Activated CD8-positive, alpha-beta memory T cell treated with anti-CD3 and anti-CD28 coated beads, Interleukin-2, amount 10 ng/mL, durations not matched to agents 7 days and 5 days (primary cell): ENCODE results near the gene ETNK1. TPM values are rescaled to one million over a fixed set of nuclear protein-coding genes. Genes with fewer than 3 reads are reported as not detected.

Experiments
- ATAC-seq: fragments of 150-1000 bp; cut with Tn5 transposase; one replicate; pipeline ENCODE4 v1.10.0; 2021; ENCODE audit warnings: moderate library complexity
- CTCF ChIA-PET: fragments of 350-600 bp; sonication (Branson Sonifier 250); formaldehyde crosslinking; loops from one replicate; lab custom pipeline; 2021; ENCODE audit warnings: antibody characterized with exemption; lab: Charles Lee
- DNase-seq: peaks from one replicate; pipeline ENCODE4 v3.0.0-alpha.2; 2020
- H3K27ac Mint-ChIP-seq: one replicate; pipeline ENCODE4 v1.8.0; 2021; ENCODE audit warnings: mild to moderate bottlenecking, mixed read lengths
- H3K27me3 Mint-ChIP-seq: one replicate; pipeline ENCODE4 v1.8.0; 2021; ENCODE audit warnings: mixed read lengths
- H3K36me3 Mint-ChIP-seq: one replicate; pipeline ENCODE4 v1.8.0; 2021; ENCODE audit warnings: mild to moderate bottlenecking, mixed read lengths
- H3K4me1 Mint-ChIP-seq: one replicate; pipeline ENCODE4 v1.8.0; 2021; ENCODE audit warnings: mixed read lengths
- H3K4me3 Mint-ChIP-seq: one replicate; pipeline ENCODE4 v1.8.0; 2021; ENCODE audit warnings: mild to moderate bottlenecking, moderate library complexity, mixed read lengths
- H3K9me3 Mint-ChIP-seq: one replicate; pipeline ENCODE4 v1.8.0; 2022; ENCODE audit warnings: low read depth, mixed read lengths
- total RNA-seq, 2 experiments: library from RNA; stranded (reverse); gene quantifications; one replicate each; pipeline ENCODE4 v1.2.3, GENCODE V29; 2021

Gene ETNK1
- total RNA-seq, 2 experiments from 2014 or later, result 77.7 to 83.1 TPM

DNA sequence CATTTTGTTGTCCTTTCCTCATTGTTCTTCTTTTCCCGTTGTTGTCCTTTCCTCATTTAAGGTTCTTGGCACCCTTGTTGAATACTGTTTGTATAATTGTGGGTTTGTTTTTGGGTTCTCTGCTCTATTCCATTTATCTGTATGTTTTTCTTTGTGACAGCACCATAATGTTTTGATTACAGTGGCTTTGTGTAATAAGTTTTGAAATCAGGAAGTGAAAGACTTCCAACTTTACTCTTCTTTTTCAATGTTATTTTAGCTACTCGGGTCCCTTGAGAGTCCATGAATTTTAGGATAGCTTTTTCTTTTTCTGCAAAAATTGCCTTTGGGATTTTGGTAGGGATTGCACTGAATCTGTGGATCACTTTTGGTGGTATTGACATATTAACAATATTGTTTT lies 28.1 kb downstream of the ETNK1 start:
- no peaks in the 10 kb centered on the region for H3K27me3 Mint-ChIP-seq
- ATAC-seq (no peak), DNase-seq (no peak)
- CTCF ChIA-PET, result no interaction called here
- H3K4me1 Mint-ChIP-seq, result peaks cover 13% of the 10 kb centered on the region
- H3K9me3 Mint-ChIP-seq, result no peaks in the 10 kb centered on the region
- no peak overlapping the region for H3K4me3 Mint-ChIP-seq
- peaks cover 42% of the 10 kb centered on the region for H3K36me3 Mint-ChIP-seq
- no peak overlapping the region for H3K27ac Mint-ChIP-seq

DNA sequence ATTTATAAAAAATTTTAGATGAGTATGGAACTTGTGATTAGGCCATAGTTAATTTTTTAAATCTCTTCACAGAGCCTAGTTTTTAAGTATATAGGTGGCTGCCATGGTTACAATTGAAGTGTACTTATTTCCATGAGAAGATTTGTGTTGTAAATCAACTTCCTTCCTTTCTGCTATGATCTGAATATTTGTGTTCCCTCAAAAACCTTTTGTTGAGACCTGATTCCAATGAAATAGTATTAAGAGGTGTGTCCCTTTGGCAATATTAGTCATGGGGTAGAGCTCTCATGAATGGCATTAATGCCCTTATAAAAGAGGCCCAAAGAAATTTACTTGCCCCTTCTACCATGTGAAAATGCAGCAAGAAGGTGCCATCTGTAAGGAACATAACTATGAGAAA lies 28.8 kb downstream of the ETNK1 start:
- ATAC-seq, result no peak
- peaks cover 15% of the 10 kb centered on the region for H3K4me1 Mint-ChIP-seq
- no peak for DNase-seq
- H3K27ac Mint-ChIP-seq, result no peak overlapping the region
- CTCF ChIA-PET, result no interaction called here
- no peaks in the 10 kb centered on the region for H3K27me3 Mint-ChIP-seq
- no peaks in the 10 kb centered on the region for H3K9me3 Mint-ChIP-seq
- H3K4me3 Mint-ChIP-seq, result no peak overlapping the region
- H3K36me3 Mint-ChIP-seq, result peaks cover 45% of the 10 kb centered on the region

DNA sequence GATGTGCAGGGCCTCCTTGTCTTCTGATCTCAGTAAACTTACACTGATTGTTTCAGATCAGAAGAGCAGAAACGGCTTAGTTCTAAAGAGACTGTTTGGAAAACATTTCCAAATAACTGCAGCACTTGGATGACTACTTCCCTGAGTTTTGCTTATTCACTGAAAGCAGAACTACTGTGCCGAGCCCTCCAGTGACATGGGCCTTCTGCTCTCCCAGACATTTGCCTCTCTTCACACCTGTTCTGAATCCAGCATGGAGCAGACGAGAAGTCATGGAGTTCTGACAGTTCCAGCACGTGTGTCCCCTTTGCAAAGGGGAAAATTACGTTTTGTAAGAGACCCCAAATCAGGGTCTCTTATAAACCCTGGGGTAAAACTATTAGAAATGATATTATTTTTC lies 31.4 kb downstream of the ETNK1 start:
- Mint-ChIP-seq H3K27ac (no peak overlapping the region), H3K4me3 (no peak overlapping the region), H3K36me3 (peaks cover 42% of the 10 kb centered on the region), H3K9me3 (no peaks in the 10 kb centered on the region), H3K4me1 (peaks cover 15% of the 10 kb centered on the region), H3K27me3 (no peaks in the 10 kb centered on the region)
- DNase-seq (no peak), ATAC-seq (no peak)
- CTCF ChIA-PET, result interaction anchor here (1.8 kb wide), 1 partner anchor 14 kb away, joined by 6 read pairs; no protein-coding TSS in a partner anchor

DNA sequence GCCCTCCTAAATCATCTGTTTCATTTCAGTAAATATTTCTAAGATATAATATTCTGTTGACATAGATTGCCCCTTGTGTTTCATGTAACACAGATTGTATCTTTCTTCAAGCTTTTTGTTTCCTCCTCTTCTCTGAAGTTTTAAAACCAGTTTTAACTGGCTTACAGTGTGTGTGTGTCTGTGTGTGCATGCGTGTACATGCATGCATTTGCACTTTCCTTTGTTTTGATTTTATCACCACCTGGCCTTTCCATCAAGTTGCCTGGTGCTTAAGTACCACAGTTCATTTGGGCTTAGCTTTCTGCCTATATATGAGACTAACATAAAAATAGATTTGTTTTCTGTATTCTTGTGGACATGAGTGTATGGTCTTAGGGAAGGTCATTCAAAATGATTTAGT lies 31.9 kb downstream of the ETNK1 start:
- peaks cover 15% of the 10 kb centered on the region for H3K4me1 Mint-ChIP-seq
- H3K9me3 Mint-ChIP-seq, result no peaks in the 10 kb centered on the region
- ATAC-seq, result no peak
- CTCF ChIA-PET, result interaction anchor here (1.8 kb wide), 1 partner anchor 14 kb away, joined by 6 read pairs; no protein-coding TSS in a partner anchor
- peaks cover 41% of the 10 kb centered on the region for H3K36me3 Mint-ChIP-seq
- DNase-seq, result no peak
- no peaks in the 10 kb centered on the region for H3K27me3 Mint-ChIP-seq
- H3K27ac Mint-ChIP-seq, result no peak overlapping the region
- no peak overlapping the region for H3K4me3 Mint-ChIP-seq

DNA sequence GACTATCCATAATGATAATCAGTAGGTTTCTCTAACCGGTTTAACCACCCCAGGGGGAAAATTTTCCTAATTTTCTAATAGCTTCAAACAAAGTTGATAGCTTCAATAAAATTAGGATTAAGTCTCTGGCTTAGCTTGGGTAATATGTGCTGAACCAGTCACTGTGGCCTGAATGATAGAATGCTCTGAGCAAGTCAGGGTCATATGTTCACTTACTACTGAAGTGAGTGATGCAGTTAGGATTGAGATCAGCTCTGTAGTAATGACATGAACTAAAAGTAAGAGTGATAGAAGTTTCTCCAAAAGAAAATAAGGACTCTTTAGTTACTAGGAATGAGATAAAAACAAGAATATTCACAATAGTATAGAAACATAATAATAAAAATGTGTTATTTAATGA lies 32.6 kb downstream of the ETNK1 start:
- no peaks in the 10 kb centered on the region for H3K9me3 Mint-ChIP-seq
- H3K27me3 Mint-ChIP-seq, result no peaks in the 10 kb centered on the region
- peaks cover 37% of the 10 kb centered on the region for H3K36me3 Mint-ChIP-seq
- DNase-seq (no peak), ATAC-seq (no peak)
- no peak overlapping the region for H3K4me3 Mint-ChIP-seq
- CTCF ChIA-PET, result interaction anchor here (1.8 kb wide), 1 partner anchor 13 kb away, joined by 6 read pairs; no protein-coding TSS in a partner anchor
- peaks cover 15% of the 10 kb centered on the region for H3K4me1 Mint-ChIP-seq
- no peak overlapping the region for H3K27ac Mint-ChIP-seq

DNA sequence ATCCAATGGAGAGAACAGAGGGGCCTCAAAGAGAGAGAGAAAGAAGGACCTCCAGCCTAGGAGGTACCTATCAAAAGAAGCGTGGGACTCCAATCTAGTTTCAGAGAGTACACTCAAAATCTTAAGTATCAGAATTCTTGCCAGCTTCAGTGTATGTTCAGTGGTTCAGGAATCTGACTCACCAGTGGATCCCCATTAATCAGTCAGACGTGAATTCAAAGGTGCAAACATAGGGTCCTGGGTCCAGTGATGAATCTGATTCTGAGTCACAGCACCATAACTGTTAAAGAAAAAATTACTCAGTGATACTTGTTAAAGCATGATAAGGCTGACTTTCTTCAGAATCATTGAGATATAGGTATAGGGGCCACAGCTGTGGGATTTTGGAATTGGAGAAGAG lies 33.2 kb downstream of the ETNK1 start:
- no peak for DNase-seq
- ATAC-seq, result no peak
- CTCF ChIA-PET, result no interaction called here
- Mint-ChIP-seq H3K4me1 (peaks cover 13% of the 10 kb centered on the region), H3K27me3 (no peaks in the 10 kb centered on the region), H3K4me3 (no peak overlapping the region), H3K27ac (no peak overlapping the region), H3K36me3 (peaks cover 32% of the 10 kb centered on the region), H3K9me3 (no peaks in the 10 kb centered on the region)

DNA sequence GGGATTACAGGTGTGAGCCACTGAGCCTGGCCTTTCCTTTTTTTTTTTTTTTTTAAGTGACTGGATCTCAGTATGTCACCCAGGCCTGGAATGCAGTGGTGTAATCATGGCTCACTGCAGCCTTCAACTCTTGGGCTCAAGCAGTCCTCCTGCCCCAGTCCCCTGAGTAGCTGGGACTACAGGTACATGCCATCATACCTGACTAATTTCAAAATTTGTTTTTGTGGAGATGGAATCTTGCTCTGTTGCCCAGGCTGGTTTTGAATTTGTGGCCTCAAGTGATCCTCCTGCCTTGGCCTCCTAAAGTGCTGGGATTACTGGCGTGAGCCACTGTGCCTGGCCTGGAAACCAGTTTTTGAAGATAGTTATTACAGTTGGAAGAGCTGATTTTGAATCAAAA lies 37.4 kb downstream of the ETNK1 start:
- ATAC-seq (no peak), DNase-seq (no peak)
- CTCF ChIA-PET, result no interaction called here
- Mint-ChIP-seq H3K4me3 (no peak overlapping the region), H3K36me3 (peaks cover 35% of the 10 kb centered on the region), H3K4me1 (peaks cover 11% of the 10 kb centered on the region), H3K27ac (no peak overlapping the region), H3K27me3 (no peaks in the 10 kb centered on the region), H3K9me3 (no peaks in the 10 kb centered on the region)

DNA sequence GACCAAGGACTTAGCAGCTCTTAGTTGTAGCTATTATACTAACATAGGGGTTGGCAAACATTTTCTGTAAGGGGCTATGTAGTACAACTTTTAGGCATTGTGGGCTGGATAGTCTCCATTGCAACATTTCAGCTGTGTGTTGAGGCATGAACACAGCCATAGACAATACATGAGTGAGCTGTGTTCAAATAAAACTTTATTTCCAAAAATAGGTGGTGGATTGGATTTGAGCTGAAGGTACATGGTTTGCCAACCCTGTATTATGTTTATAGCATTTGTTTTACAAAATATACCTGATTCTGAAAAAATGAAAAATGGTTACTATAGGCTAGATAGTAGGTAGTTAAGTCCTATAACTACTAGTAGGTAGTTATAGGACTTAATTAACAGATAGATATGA lies 40.5 kb downstream of the ETNK1 start:
- H3K36me3 Mint-ChIP-seq, result peaks cover 19% of the 10 kb centered on the region
- ATAC-seq (no peak), DNase-seq (no peak)
- H3K27ac Mint-ChIP-seq, result no peak overlapping the region
- CTCF ChIA-PET, result interaction anchor here (1.2 kb wide), 1 partner anchor 133 kb away, joined by 3 read pairs; no protein-coding TSS in a partner anchor
- H3K27me3 Mint-ChIP-seq, result no peaks in the 10 kb centered on the region
- H3K9me3 Mint-ChIP-seq, result no peaks in the 10 kb centered on the region
- H3K4me3 Mint-ChIP-seq, result no peak overlapping the region
- peaks cover 6% of the 10 kb centered on the region for H3K4me1 Mint-ChIP-seq

DNA sequence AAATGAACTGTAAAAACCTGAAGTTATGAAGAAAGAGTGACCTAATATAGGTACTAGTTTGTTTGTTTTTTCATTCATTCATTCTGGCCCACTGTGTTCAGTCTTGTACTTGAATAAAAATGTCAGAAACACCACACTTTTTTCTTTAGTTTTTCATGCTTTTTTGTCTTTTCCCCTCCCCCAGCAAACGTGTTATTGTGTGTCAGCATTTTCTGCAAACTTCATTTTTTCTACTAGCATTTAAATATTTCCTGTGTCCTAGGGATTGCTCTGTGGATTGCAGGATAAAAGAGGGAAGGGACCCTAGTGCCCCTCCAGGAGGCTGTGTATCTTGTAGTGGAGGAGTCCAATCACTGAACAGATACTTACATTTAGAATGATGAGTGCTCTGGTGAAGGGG lies 42.2 kb downstream of the ETNK1 start:
- Mint-ChIP-seq H3K27ac (no peak overlapping the region), H3K27me3 (no peaks in the 10 kb centered on the region), H3K36me3 (peaks cover 16% of the 10 kb centered on the region), H3K9me3 (no peaks in the 10 kb centered on the region), H3K4me1 (peaks cover 6% of the 10 kb centered on the region), H3K4me3 (no peak overlapping the region)
- ATAC-seq, result no peak
- no peak for DNase-seq
- CTCF ChIA-PET, result no interaction called here

DNA sequence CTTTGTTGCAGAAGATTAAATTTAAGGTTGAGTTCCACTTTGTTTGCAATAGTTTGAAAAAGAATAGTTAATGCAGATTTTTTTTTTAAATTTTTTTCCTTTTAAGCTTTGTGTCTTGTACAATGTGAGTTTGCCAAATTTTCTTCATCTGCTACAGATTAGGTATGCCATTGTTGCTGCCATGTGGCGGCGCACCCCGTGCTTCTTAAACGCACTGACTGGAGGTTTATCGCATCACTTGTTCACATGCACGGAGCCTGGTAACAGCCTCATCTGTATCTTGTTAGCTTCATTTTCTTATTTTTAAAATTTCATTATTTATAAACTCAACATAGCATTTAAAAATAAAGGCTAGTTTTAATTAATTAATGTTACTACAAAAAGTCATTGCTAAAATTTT lies 43.5 kb downstream of the ETNK1 start:
- CTCF ChIA-PET, result no interaction called here
- H3K4me3 Mint-ChIP-seq, result no peak overlapping the region
- peaks cover 21% of the 10 kb centered on the region for H3K36me3 Mint-ChIP-seq
- DNase-seq, result no peak
- peaks cover 6% of the 10 kb centered on the region for H3K4me1 Mint-ChIP-seq
- H3K27ac Mint-ChIP-seq, result no peak overlapping the region
- no peak for ATAC-seq
- H3K9me3 Mint-ChIP-seq, result no peaks in the 10 kb centered on the region
- H3K27me3 Mint-ChIP-seq, result no peaks in the 10 kb centered on the region

DNA sequence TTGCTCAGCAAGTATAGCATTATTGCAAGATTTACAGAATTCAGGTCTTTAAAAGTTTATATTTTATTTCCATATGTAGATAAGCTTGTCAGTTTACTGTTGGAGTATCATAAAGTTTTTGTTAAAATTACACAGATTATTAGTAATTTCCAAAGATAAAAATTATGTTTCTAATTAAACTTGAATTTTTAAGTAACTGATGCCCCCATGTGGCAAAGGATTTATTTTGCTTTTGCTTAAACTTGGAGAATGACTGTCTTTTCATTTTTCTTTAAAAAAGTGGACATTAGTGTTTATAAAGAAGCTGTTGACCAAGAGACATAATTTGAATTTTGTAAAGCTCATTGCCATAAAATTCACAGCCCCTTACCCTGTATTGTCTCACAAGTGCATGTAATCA lies 45.8 kb downstream of the ETNK1 start:
- H3K36me3 Mint-ChIP-seq, result peaks cover 29% of the 10 kb centered on the region
- ATAC-seq, result no peak

DNA sequence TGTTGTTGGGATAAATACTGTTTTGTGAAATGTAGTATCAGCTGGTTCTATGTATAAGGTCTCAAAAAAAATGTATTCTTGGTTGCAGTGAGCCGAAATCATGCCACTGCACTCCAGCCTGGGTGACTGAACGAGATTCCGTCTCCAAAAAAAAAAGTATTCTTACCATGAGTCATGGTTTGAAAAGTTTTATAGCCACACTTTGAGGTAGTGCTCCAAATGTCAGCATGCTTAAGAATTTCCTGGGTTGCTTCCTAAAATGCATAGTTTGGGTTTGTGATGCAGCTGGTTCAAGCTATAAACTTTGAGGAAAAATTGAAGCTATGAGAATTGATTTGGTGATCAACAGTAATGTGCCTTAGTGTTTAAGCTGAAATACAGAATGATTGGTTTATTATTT lies 48.0 kb downstream of the ETNK1 start:
- Mint-ChIP-seq H3K27ac (no peak overlapping the region), H3K9me3 (no peaks in the 10 kb centered on the region), H3K36me3 (peaks cover 44% of the 10 kb centered on the region), H3K27me3 (no peaks in the 10 kb centered on the region), H3K4me3 (no peak overlapping the region), H3K4me1 (no peaks in the 10 kb centered on the region)
- no peak for DNase-seq
- CTCF ChIA-PET, result no interaction called here
- ATAC-seq, result no peak

More for the DNA sequence above, 45.8 kb downstream of the ETNK1 start:
- CTCF ChIA-PET, result interaction anchor here (0.5 to 2.2 kb wide), 6 partner anchors 12 to 213 kb away, joined by 3 to 6 read pairs (median 4); no protein-coding TSS in a partner anchor
- no peak overlapping the region for H3K4me3 Mint-ChIP-seq
- H3K27me3 Mint-ChIP-seq, result no peaks in the 10 kb centered on the region
- H3K27ac Mint-ChIP-seq, result no peak overlapping the region
- no peaks in the 10 kb centered on the region for H3K9me3 Mint-ChIP-seq
- peaks cover 2% of the 10 kb centered on the region for H3K4me1 Mint-ChIP-seq
- DNase-seq, result no peak

DNA sequence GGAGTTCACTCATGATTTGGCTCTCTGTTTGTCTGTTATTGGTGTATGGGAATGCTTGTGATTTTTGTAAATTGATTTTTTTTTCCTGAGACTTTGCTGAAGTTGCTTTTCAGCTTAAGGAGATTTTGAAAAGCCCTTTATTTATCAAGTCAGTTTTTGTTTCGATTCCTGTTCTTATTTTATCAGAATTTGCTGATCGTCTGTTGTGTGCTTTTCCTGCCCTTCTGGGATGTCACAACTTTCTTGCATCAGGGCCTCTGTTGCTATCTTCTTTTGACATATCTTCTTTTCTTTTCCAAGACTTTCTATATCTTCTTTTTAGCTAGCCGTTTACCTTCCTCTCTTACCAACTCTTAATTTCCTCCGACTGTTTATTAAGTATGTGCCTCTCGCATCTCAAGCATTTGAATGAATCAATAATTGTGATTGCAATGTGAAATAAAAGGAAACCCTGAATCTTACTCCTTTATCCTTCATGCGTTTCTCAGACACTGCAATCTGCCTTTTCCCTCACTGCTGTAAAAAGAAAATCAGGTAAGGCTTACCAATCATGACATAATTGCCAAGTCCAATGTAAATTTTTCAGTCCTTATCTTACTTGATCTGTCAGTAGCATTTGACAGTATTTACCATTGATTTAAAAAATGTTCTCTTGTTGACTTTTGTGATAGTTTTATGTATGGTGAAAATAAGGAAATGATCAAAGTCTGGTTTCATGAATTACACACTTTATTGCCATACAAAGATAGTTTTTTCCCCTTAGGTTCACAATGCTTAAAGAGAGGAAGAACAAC lies 53.0 kb downstream of the ETNK1 start:
- Mint-ChIP-seq H3K9me3 (no peaks in the 10 kb centered on the region), H3K27ac (no peak overlapping the region), H3K4me1 (peaks cover 1% of the 10 kb centered on the region), H3K36me3 (peaks cover 60% of the 10 kb centered on the region), H3K27me3 (no peaks in the 10 kb centered on the region), H3K4me3 (no peak overlapping the region)
- ATAC-seq (no peak), DNase-seq (no peak)
- CTCF ChIA-PET, result no interaction called here

DNA sequence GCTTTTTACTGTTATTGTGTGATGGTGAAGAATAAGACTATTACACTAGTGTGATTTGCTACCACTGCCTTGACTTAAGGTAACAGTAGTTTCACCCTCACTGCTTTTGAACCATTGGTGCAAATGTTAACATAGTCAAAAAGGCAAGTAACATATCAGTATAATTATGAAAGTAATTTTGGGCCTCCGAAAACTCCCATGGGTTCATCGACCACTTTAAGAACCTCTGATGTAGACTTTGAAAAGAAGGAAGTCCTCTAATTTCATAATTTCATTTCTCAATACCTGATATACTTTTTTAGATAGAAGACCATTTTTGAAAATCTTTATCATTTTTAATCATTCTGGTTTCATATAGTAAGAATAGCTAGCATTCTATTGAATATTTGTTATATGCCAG lies 57.7 kb downstream of the ETNK1 start:
- H3K9me3 Mint-ChIP-seq, result peaks cover 6% of the 10 kb centered on the region
- H3K27me3 Mint-ChIP-seq, result no peaks in the 10 kb centered on the region
- DNase-seq (no peak), ATAC-seq (no peak)
- H3K4me1 Mint-ChIP-seq, result peaks cover 18% of the 10 kb centered on the region
- H3K27ac Mint-ChIP-seq, result no peak overlapping the region
- CTCF ChIA-PET, result interaction anchor here (0.5 to 1.3 kb wide), 3 partner anchors 11 to 262 kb away, joined by 3 to 5 read pairs (median 3); no protein-coding TSS in a partner anchor
- H3K36me3 Mint-ChIP-seq, result peaks cover 50% of the 10 kb centered on the region
- no peak overlapping the region for H3K4me3 Mint-ChIP-seq
